ENCODE measurements around the gene ARHGAP19.

- TF ChIP-seq CTCF (IDR thresholded peaks at IDR 0.05) (no peak), POLR2A (IDR thresholded peaks at IDR 0.05) (no peak), POLR2AphosphoS5 (IDR thresholded peaks at IDR 0.05) (no peak), EP300 (IDR thresholded peaks at IDR 0.05; ENCODE audit: low read depth) (no peak)
Observed at GRCh38 chr10:97238855-97239254, 53.6 kb downstream of the ARHGAP19 start.

All from transverse colon (tissue), 4 donors.